IPS-18a (cell line): ENCODE measurements around the gene DTWD1.
"Not testable (repeated sequence)": the region's sequence is repeated elsewhere in the genome, so short reads cannot be mapped to it uniquely, and the experiment has no call there.

Experiments used
- H3K27ac ChIP-seq: one replicate; pipeline ENCODE4 v1.5.1; 2013; ENCODE audit warnings: low read length
- H3K27me3 ChIP-seq: one replicate; pipeline ENCODE4 v1.6.1; 2013; ENCODE audit warnings: mild to moderate bottlenecking, low read length; ENCODE audit not compliant: control insufficient read depth, insufficient read depth
- H3K36me3 ChIP-seq: one replicate; pipeline ENCODE4 v1.6.1; 2013; ENCODE audit warnings: low read depth, low read length; ENCODE audit not compliant: control insufficient read depth
- H3K4me1 ChIP-seq: one replicate; pipeline ENCODE4 v1.6.1; 2013; ENCODE audit warnings: low read depth, low read length; ENCODE audit not compliant: control insufficient read depth
- H3K4me3 ChIP-seq: one replicate; pipeline ENCODE4 v1.5.1; 2013; ENCODE audit warnings: low read length
- H3K9ac ChIP-seq: one replicate; pipeline ENCODE4 v1.6.1; 2013; ENCODE audit warnings: mild to moderate bottlenecking, low read length, moderate library complexity
- H3K9me3 ChIP-seq: one replicate; pipeline ENCODE4 v1.6.1; 2013; ENCODE audit warnings: low read depth, low read length; ENCODE audit not compliant: control insufficient read depth

The DTWD1 gene

DNA sequence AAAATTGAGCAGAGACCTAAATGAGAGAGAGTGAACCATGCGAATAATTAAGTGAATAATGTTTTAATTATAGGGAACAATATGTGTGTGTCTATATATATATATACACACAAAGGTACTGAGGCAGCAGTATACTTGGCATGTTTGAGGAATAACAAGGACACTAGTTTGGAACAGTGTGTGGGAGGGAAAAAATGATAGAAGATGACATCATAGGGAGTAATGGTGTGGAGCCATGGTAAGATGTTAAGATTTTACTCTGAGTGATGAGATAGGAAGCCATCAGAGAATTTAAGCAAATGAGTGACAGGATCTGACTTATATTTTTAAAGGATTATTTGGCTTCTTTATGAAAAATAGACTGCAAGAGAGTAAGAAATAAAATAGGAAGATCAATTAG is 29.1 kb downstream of the DTWD1 start:
- Histone ChIP-seq H3K36me3 (no peaks in the 10 kb centered on the region), H3K4me1 (no peaks in the 10 kb centered on the region), H3K4me3 (no peak overlapping the region), H3K9me3 (peaks cover 11% of the 10 kb centered on the region), H3K27me3 (no peaks in the 10 kb centered on the region), H3K9ac (no peak overlapping the region), H3K27ac (no peak overlapping the region)

DNA sequence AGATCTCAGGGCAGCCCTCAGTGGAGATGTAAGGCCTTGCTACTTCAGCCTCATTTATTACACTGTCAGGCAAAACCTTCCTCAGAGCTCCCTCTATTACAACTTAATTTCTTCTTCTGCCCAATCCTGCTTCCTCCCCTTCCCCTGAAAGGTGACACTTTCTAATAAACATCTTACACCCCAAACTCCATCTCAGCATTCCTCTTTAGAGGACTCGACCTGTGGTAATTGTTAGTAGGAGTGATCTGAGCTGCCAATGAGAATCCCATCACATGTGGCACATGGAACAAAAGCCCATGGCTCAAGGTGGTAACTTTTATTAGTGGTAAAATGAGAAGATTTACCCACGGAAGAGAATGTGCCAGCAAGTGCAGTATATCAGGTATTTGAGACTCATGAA is 29.8 kb downstream of the DTWD1 start:
- no peaks in the 10 kb centered on the region for H3K27me3 ChIP-seq
- H3K9me3 ChIP-seq, result peaks cover 11% of the 10 kb centered on the region
- H3K4me1 ChIP-seq, result no peaks in the 10 kb centered on the region
- no peaks in the 10 kb centered on the region for H3K36me3 ChIP-seq
- H3K9ac ChIP-seq, result no peak overlapping the region
- no peak overlapping the region for H3K27ac ChIP-seq
- no peak overlapping the region for H3K4me3 ChIP-seq

DNA sequence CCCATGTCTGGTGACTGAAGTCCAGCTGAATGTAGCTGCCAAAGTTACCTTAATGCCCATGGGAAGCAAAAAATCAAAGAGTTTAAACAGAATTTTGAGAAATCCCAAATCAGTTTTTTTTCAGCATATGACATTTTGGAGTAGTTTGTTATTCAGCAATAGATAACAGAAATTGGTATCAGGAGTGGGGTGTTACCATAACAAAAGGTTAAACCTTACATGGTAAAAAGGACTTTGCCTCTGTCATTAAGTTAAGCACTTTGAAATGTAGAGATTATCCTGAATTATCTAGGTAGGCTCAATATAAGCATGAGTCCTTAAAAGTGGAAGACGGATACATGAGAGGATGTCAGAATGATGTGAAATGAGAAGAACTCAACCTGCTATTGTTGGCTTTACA is 32.1 kb downstream of the DTWD1 start:
- no peaks in the 10 kb centered on the region for H3K4me1 ChIP-seq
- H3K27me3 ChIP-seq, result no peaks in the 10 kb centered on the region
- H3K9me3 ChIP-seq, result peaks cover 15% of the 10 kb centered on the region
- H3K27ac ChIP-seq, result no peak overlapping the region
- H3K9ac ChIP-seq, result no peak overlapping the region
- H3K4me3 ChIP-seq, result no peak overlapping the region
- no peaks in the 10 kb centered on the region for H3K36me3 ChIP-seq

DNA sequence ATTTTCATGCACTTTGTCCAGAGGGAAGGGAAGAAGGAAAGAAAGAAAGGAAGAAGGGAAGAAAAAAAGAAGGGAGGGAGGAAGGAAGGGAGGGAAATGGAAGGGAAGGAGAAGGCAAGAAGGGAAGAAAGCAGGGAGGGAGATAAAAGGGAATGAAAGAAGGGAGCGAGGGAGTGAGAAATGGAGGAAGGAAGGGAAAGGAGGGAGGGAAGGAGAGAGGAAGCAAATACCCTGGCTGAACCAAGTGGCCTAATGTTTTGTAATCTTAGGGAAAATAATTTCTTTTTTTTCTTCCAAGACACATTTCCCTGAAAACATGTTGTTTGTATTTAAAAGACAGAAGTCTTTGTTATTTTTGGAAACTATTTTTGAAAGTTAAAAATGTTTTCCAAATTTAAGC is 35.9 kb downstream of the DTWD1 start:
- Histone ChIP-seq H3K36me3 (no peaks in the 10 kb centered on the region), H3K9ac (no peak overlapping the region), H3K27me3 (no peaks in the 10 kb centered on the region), H3K4me3 (no peak overlapping the region), H3K9me3 (peaks cover 15% of the 10 kb centered on the region), H3K4me1 (no peaks in the 10 kb centered on the region), H3K27ac (no peak overlapping the region)

DNA sequence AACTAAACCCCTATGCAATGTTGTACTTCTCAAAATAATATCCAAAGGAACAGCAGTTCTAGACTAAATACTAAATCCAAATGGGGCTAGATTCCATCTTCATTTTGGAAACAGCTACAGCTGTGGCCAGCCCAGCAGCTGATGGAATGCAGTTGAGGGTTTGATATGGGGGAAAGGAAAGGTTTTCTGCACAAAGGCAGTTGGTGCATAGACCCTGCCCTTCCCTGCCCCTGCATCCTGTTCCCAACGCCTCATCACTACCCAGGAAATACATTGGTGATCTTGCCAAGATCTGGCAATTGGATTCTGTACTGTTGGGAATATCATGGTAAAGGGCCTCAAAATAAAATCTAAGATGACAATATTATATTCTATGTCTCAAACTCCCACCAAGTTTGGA is 43.9 kb downstream of the DTWD1 start:
- no peaks in the 10 kb centered on the region for H3K9me3 ChIP-seq
- H3K27me3 ChIP-seq, result no peaks in the 10 kb centered on the region
- no peak overlapping the region for H3K27ac ChIP-seq
- H3K4me1 ChIP-seq, result peaks cover 5% of the 10 kb centered on the region
- H3K4me3 ChIP-seq, result no peak overlapping the region
- H3K9ac ChIP-seq, result no peak overlapping the region
- H3K36me3 ChIP-seq, result no peaks in the 10 kb centered on the region

GRCh38 chr15:49666486-49666885 is 45.6 kb downstream of the DTWD1 start:
- H3K36me3 ChIP-seq, H3K27ac ChIP-seq: not testable (repeated sequence)

DNA sequence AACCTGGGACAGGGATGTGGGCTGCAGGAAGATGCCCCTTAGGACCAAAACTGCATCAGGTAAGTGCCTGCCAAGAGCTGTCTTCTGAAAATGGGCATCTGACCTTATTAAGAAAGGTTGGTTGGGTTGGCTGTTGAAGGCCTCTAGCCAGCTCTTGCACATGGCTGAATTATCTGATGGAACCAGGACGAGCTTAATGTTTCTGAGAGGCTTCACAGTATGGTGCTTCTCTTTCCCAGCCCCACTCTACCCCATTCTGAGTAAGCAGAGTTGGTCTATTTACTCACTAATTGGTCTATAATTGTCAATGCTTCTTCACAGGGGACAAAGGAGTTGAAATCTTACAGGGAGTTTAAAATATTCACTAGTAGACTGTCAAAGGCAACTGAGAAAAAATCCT is 48.4 kb downstream of the DTWD1 start:
- Histone ChIP-seq H3K36me3 (no peaks in the 10 kb centered on the region), H3K27ac (no peak overlapping the region), H3K9ac (no peak overlapping the region), H3K4me1 (peaks cover 6% of the 10 kb centered on the region), H3K9me3 (no peaks in the 10 kb centered on the region), H3K4me3 (no peak overlapping the region), H3K27me3 (no peaks in the 10 kb centered on the region)

More at GRCh38 chr15:49666486-49666885, 45.6 kb downstream of the DTWD1 start:
- H3K4me3 ChIP-seq, H3K9ac ChIP-seq, H3K9me3 ChIP-seq, H3K4me1 ChIP-seq, H3K27me3 ChIP-seq: not testable (repeated sequence)

DNA sequence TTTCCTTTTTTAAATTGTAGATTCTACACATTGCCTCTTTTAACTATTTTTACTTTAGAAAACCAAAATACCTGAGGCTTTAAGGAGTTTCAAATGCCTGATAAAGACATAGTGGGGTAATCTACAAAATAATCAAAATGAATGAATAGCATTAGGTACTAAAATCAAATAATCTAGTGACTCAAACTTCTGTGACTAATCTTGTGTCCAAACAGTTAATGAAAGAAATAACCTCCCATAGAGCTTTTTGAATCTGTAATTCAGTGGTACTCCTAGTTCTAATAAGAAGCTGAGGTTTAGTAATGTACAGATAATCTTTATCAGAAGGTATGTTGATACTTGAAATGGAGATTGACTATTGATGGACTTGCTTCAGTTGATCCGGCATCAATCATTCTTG is 53.0 kb downstream of the DTWD1 start:
- no peak overlapping the region for H3K4me3 ChIP-seq
- no peak overlapping the region for H3K9ac ChIP-seq
- H3K9me3 ChIP-seq, result no peaks in the 10 kb centered on the region
- peaks cover 14% of the 10 kb centered on the region for H3K4me1 ChIP-seq
- no peaks in the 10 kb centered on the region for H3K36me3 ChIP-seq
- H3K27me3 ChIP-seq, result no peaks in the 10 kb centered on the region
- no peak overlapping the region for H3K27ac ChIP-seq

DNA sequence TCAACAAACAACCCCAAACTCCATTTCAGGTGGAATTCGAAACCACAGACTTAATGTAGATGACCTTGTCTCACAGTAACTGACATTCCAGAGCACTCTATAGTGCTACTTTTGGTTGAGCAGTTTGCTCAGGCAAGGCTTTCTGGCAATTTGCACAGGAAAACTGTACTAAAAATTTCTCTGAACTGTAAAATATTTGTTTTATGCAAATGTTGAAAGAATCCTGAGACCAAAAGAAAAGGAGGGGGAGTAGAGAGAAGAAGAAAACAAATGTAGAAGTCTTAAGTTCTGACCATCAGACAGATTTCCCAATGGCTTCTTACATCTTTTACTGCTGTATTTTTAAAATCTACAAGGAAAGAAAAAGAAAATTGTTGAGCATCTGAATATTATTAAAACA is 53.5 kb downstream of the DTWD1 start:
- H3K9me3 ChIP-seq, result no peaks in the 10 kb centered on the region
- H3K4me1 ChIP-seq, result peaks cover 11% of the 10 kb centered on the region
- H3K36me3 ChIP-seq, result no peaks in the 10 kb centered on the region
- no peak overlapping the region for H3K27ac ChIP-seq
- H3K27me3 ChIP-seq, result no peaks in the 10 kb centered on the region
- no peak overlapping the region for H3K9ac ChIP-seq
- H3K4me3 ChIP-seq, result no peak overlapping the region

DNA sequence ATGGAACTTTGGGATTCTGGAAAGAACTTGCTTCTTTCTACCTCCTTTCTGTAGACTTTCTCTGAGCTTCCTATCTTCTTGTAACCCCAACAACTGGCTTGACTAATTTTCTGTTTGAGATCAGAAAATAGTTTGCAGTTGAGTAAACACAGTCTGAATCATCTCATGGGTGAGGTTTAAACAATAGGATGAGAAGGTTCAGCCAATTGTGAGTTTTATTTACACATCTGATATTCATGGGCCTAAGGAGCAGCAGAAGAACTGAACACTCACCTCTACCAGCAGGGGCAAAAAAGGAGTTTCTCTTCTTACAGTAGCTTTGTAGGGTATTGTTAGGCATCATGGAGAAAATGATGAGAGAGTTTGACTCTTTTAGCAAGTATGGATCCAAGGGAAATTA is 54.2 kb downstream of the DTWD1 start:
- no peak overlapping the region for H3K27ac ChIP-seq
- H3K9me3 ChIP-seq, result no peaks in the 10 kb centered on the region

GRCh38 chr15:49678655-49679054 is 57.8 kb downstream of the DTWD1 start:
- H3K4me3 ChIP-seq, result no peak overlapping the region
- no peak overlapping the region for H3K27ac ChIP-seq
- H3K4me1 ChIP-seq, result peaks cover 9% of the 10 kb centered on the region
- H3K27me3 ChIP-seq, result no peaks in the 10 kb centered on the region
- H3K9me3 ChIP-seq, result no peaks in the 10 kb centered on the region
- H3K36me3 ChIP-seq, result no peaks in the 10 kb centered on the region
- H3K9ac ChIP-seq, result no peak overlapping the region

More for the DNA sequence above, 54.2 kb downstream of the DTWD1 start:
- Histone ChIP-seq H3K4me3 (no peak overlapping the region), H3K9ac (no peak overlapping the region), H3K36me3 (no peaks in the 10 kb centered on the region), H3K27me3 (no peaks in the 10 kb centered on the region), H3K4me1 (peaks cover 9% of the 10 kb centered on the region)

- Histone ChIP-seq H3K4me3 (no peak overlapping the region), H3K27ac (no peak overlapping the region), H3K4me1 (no peaks in the 10 kb centered on the region), H3K9ac (no peak overlapping the region), H3K27me3 (no peaks in the 10 kb centered on the region), H3K9me3 (no peaks in the 10 kb centered on the region), H3K36me3 (no peaks in the 10 kb centered on the region)
Observed at GRCh38 chr15:49686599-49686998, 65.8 kb downstream of the DTWD1 start.
